NCI-H128 (cell line): ENCODE results near the gene CDK15.

Experiments used
- DNase-seq: peaks from one replicate; lab custom pipeline; 2025; ENCODE audit not compliant: unreplicated experiment; lab: John Stamatoyannopoulos, UW

CDK15 gene

DNA sequence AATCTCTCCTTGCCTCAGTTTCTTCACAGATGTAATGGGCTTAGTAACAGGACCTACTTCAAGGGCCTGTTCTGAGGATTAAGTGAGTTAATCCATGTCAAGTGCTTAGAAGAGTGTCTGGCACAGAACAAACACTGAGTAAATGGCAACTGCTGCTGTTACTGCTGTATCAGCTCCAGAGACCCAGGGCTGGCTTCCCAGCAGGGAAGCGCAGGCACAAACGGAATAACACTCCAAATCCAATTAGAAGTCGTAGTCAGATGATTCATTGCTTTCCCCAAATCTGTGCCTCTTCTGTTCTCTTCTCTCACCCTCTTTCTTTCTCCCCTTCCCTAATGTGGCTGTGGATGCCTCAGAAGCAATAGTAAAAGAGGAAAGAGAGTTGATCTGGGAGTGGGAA is 126.2 kb downstream of the CDK15 start:
- no peak for DNase-seq

DNA sequence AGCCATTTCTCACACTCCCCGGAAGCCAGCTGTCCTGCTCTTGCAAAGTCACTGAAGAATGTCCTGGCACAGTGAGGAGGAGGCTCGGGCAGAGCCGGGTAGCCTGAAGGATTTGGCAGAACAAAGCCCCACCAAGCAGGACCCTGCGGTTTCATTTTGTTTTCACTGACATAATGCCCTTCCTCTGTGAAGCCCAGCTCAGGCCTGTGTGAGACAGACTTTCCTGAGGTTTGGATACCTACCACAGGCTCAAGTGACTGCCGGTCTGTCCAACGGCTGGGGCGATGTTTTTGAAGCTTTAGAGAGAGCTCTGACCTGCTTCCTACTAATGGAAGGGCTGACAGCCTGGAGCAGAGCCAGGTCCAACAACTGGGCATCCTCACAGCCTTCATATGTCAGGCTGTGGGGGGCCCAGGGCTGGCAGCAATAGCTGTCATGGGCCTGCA is 127.5 kb downstream of the CDK15 start:
- no peak for DNase-seq

DNA sequence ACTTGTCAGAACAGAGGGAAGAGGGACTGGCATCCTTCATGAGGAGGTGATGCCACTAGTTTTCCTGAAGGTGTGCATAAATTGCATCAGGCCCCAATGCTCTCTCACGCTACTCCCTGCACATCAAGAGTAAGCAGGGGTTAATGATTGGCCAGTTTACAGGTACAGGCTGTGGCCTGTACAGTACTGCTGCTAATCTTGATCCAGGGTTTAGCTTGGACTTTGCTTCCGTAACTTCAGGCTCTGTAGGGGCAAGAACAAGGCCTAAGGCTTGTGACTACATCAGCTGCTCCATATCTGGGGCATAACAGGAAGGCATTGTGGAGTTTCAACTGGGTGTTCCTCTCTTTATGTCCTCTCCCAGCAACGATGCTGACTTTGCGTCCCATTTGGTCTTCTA is 130.5 kb downstream of the CDK15 start:
- no peak for DNase-seq

DNA sequence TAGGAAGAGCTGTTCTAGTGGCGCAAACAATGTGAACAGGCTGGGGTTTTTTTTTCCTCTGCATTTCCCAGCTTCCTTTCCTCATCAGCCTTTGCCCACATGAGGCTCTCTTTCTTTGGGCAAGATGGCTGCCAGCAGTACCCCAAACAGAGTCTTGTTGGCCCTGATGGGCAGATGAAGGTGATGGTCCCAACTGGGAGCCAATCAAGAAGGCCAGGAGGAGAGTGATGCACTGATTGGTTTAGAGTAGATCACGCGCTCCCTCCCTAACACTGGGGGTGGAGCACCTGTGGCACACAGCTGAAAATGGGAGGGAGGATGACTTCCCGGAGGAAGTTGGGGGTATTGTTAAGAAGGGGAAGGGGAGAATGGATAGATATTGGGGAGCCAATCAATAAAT is 131.0 kb downstream of the CDK15 start:
- DNase-seq = no peak

DNA sequence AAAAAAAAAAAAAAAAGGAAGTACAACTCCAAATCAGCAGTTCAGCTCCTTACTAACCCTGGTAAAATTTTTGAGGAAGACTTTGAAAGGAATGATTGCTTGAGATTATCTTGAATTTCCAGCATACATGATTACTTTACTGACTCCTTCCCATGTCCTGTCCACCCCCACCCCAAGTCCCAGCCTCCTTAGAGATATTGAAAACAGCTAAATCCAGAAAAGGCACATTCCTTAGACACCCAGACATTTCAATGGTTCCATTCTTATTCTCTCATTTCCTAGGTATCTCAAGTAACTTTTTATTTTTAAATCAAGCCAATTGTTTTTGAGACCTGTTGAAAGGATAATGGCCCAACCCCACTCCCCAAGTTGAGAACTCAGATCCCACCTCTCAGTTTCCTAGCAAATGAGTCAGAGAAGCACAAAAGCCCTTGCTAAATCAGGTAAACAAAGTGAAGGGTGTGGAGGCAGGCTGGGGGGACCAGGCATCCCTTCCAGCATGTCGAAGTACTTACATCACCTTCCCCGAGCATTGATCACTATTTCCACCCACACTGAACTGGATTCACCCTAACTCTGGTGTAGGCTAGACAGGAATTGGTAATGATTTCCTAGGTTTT is 131.9 kb downstream of the CDK15 start:
- DNase-seq = no peak

DNA sequence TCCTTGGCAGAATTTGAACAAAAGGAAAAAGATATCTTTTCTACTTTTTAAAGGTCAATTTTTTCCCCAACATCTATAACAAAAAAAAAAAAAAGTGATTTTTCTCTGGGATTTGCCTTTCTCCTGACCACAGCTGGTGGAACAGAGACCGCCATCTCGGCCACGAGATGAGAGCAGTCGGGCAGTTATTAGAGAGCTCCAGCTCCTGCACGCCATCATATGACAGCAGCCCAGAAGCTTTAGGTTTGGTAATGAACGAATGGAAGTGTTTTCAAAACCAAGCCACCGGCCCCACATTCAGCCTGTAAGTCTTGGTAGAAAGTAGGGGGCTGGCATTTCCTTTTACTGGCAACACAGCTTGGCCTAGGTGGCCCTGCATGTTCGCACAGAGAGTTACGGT is 132.4 kb downstream of the CDK15 start:
- DNase-seq = no peak

DNA sequence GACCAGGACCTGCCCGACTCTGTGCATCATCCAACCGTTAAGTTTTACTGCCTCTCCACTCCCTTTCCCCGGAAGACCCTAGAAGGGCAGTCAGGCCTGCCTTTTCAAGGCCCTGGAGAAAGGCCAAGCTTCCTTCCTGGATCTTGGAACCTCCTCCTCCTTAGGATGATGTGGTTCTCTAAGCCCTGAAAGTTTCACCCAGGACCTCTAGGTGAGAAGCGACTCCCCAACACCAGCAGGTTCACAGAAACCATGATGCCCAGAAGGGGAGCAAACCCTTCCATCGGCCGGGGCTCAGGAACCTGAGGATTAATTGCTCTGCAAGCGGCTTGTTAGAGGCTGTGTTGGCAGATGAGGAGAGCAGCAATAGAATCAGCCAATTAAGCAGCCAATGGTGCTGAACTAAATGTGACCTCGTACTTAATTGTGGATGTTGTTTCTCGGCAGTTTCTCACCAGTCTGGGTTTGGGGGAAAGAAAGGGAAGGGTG is 133.2 kb downstream of the CDK15 start:
- no peak for DNase-seq

DNA sequence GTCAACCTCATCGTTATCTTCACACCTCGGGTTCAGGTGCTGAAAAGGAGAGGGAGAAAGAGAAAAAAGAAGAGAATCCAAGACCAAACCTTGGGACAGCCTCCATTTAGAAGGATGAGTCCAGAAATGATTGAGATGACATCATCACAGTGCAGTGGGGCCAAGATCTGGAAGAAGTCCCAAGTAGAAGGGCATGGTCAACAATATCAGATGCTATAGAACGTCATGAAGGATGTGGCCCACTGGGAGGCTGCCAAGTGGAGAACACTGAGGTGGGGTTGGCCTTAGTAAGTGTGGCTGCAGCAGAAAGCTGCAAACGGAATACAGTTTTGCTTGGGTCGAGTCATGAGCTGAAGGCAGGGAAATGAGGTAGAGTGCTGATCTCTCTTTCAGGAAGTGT is 136.2 kb downstream of the CDK15 start:
- no peak for DNase-seq
